Measurements from ENCODE around the gene GNB1L. TPM values are rescaled to one million over a fixed set of nuclear protein-coding genes. Genes with fewer than 3 reads are reported as not detected.

GNB1L gene
- polyA plus RNA-seq, 3 donors from 2014 or later, result 19.1 to 30.6 (median 20.3) TPM

DNA sequence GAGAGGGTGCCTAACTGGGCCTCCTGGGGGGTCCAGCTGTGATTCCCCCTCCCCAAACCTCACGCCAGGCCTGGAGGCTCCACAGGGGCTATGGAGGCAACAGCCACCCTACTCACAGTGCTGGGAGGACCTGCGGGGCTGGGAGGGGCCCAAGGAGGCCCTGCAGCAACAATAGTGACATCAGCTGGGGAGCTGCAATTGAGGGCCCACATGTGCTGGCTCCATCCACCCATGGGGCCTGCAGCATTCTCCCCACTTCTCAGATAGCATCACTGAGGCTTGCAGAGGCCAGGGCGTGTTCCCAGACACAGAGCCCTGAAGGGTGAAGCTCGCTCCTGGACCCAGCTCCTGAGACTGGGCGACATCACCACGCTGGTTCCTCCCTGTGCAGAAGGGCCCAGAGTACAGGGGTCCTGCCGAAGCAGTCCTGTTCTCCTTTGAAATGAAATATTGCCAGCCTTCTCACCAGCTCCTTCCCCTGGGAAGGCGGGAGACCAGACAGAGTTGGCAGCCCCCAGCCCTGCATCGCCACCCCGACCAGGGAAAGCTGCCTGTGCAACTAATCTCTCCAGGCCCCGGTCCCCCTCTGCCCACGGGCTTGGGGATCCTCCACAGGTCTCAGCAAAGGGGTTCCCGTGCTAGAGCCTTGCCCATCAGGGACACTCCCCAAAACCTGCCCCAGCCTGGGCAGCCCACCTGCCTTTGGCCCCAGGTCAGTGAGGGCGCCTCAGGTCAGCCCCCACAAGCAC, 103.0 kb downstream of the GNB1L start:
- H3K27ac Mint-ChIP-seq, result no peak overlapping the region
- no peak overlapping the region for H3K4me3 Mint-ChIP-seq
- DNase-seq, result no peak
- no peaks in the 10 kb centered on the region for H3K36me3 Mint-ChIP-seq
- H3K9me3 Mint-ChIP-seq, result no peaks in the 10 kb centered on the region
- peaks cover 0 to 2% of the 10 kb centered on the region in 2 donors for H3K4me1 Mint-ChIP-seq
- H3K27me3 Mint-ChIP-seq (ENCODE audit: low read depth in 3 of 3), result peaks cover 7 to 15% (median 10%) of the 10 kb centered on the region in 3 donors

DNA sequence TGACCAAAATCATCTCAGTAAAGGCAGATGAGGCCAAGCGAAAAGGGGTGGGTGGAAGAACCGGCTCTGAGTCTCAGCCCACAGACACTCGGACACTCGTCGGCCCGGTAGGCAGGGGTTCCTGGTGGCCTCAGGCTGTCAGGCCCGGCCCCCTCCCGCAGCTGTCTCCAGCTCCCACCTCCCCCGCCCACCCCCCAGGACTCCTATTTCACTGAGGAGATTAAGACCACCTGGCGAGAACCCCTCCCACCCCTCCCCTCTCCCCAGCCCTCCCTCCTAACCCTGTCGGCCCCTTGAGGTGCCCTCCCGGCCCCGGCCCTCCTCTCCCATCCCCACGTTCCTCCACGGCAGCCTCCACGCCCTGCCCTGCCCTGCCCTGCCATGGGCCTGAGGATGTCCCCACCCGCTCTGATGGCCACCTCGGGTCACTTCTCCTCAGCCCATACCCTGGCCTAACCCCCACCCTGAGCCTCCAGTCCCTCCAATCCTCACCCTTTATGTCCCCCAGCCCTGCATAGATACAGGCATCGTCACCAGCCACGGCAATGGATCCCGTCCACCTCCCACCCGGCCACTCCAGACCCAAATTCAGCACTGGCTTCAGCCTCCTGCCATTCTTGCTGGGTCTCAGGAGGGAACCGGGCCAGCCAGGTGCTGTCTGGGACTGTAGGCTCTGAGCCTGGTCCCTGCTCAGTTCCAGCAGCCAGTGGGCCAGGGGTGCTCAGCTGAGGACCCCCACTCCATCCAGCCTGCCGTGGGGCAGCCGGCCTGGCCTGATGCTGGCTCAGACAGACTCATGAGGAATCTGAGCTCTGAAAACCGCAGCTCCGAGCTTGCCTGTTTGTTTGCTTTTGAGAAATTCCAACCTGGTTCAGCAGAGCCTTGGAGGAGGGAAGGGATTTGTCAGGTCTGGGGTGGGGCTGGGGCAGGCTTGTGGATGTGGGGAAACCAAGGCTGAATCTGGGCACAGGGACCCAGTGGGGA, 103.9 kb downstream of the GNB1L start:
- Mint-ChIP-seq H3K27me3 (ENCODE audit: low read depth in 3 of 3) (peaks cover 5 to 10% (median 6%) of the 10 kb centered on the region in 3 donors), H3K27ac (no peak overlapping the region), H3K9me3 (no peaks in the 10 kb centered on the region), H3K36me3 (no peaks in the 10 kb centered on the region), H3K4me1 (no peaks in the 10 kb centered on the region), H3K4me3 (no peak overlapping the region)
- DNase-seq, result no peak

DNA sequence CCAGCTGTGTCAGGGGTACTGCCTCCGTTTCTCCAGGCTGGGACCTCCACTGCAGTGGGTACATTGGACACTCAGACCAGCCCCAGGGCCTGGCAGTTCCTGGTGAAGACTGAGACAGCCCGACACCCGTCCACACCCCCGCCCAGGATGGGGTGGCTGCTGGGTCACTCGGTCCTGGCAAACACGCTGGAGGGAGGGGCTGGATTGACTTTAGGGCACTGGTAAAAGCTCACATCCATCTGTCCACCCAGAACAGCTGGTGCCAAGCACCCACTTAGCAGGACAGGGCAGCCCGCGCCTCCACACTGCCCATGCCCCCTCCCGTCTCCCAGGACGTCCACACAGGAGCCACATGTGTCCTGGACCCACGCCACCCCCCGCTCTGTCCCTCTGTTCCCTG, 104.8 kb downstream of the GNB1L start:
- DNase-seq, result no peak

DNA sequence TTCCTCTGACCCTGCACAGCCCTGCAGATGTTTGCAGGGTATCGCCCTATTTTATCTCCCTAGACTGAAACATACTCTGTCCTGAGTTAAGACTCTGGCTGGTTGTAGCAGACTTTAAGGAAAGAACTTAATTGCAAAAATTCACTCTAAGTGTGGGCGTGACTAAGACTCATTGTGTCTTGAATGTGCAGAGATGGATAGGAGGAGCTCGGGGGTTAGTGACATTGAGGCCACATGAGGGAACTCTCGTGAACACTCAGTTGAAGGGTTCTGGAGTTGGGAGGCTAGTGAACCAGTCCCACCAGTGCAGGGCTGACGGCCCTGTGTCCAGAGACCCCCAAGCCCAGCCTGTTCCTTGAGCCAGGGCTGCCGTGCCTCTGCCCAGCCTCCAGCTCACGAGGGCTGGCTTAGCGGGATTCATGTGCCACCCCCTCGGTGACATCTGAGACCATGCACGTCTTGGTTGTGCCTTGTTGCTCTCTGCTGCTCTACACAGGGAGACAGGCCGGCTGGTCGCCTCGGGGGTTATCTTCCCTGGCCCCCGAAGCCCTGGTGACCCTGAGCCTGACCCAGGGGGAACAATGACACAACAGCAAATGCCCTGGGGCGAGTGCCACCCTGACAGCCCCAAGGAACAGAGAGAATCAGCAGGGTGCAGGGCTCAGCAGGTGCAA, 105.5 kb downstream of the GNB1L start:
- no peaks in the 10 kb centered on the region for H3K9me3 Mint-ChIP-seq
- no peaks in the 10 kb centered on the region for H3K36me3 Mint-ChIP-seq
- no peak for DNase-seq
- no peak overlapping the region for H3K4me3 Mint-ChIP-seq
- no peaks in the 10 kb centered on the region for H3K4me1 Mint-ChIP-seq
- no peak overlapping the region for H3K27ac Mint-ChIP-seq
- H3K27me3 Mint-ChIP-seq (ENCODE audit: low read depth in 3 of 3), result peaks cover 2 to 7% (median 4%) of the 10 kb centered on the region in 3 donors

More for the DNA sequence above, 104.8 kb downstream of the GNB1L start:
- H3K27me3 Mint-ChIP-seq (ENCODE audit: low read depth in 3 of 3), result peaks cover 3 to 7% (median 4%) of the 10 kb centered on the region in 3 donors
- no peaks in the 10 kb centered on the region for H3K36me3 Mint-ChIP-seq
- no peaks in the 10 kb centered on the region for H3K9me3 Mint-ChIP-seq
- H3K4me3 Mint-ChIP-seq, result no peak overlapping the region
- no peak overlapping the region for H3K27ac Mint-ChIP-seq
- H3K4me1 Mint-ChIP-seq, result no peaks in the 10 kb centered on the region

DNA sequence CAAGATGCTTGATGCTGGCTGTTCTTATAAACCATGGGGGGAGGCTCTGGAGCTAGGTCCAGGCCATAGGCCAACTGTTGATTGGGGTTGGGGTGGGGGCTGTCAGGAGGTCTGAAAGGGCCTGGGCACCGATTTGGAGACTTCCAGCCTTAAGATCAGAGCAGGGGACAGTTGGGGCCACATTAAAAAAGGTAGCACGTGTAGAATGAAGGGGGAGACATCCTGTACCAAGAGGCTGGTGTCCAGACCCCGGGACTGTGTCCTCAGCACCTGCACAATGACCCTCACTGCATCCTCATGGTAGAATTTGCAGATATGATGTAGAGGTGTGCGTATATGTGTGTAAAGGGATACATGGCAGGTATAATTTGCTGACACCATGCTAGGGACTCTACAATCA, 106.5 kb downstream of the GNB1L start:
- Mint-ChIP-seq H3K36me3 (no peaks in the 10 kb centered on the region), H3K9me3 (no peaks in the 10 kb centered on the region), H3K4me1 (no peaks in the 10 kb centered on the region), H3K27me3 (ENCODE audit: low read depth in 3 of 3) (peaks cover 2 to 6% (median 4%) of the 10 kb centered on the region in 3 donors), H3K4me3 (no peak overlapping the region), H3K27ac (no peak overlapping the region)
- DNase-seq, result no peak

DNA sequence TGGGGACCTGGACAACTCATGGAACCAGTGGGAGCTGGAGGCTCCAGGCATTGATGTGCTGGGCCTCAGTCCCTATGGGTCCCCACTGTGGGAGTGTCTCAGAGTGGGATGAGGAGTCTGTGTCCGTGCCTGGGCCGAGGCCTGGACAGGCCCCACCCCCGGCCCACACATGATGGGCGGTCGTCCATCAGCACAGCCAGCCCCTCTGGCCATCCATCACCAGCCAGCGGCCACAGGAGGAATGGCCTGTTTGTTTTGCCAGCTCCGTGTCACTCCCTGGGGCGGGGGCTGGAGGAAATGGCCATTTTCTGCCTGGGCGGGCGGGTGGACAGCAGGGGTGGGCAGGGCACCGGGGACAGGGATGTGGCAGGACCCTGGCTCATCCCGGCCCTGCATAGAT, 107.1 kb downstream of the GNB1L start:
- Mint-ChIP-seq H3K27ac (no peak overlapping the region), H3K4me3 (no peak overlapping the region), H3K36me3 (no peaks in the 10 kb centered on the region), H3K27me3 (ENCODE audit: low read depth in 3 of 3) (peaks cover 0 to 4% (median 2%) of the 10 kb centered on the region in 3 donors), H3K9me3 (no peaks in the 10 kb centered on the region), H3K4me1 (no peaks in the 10 kb centered on the region)
- no peak for DNase-seq

DNA sequence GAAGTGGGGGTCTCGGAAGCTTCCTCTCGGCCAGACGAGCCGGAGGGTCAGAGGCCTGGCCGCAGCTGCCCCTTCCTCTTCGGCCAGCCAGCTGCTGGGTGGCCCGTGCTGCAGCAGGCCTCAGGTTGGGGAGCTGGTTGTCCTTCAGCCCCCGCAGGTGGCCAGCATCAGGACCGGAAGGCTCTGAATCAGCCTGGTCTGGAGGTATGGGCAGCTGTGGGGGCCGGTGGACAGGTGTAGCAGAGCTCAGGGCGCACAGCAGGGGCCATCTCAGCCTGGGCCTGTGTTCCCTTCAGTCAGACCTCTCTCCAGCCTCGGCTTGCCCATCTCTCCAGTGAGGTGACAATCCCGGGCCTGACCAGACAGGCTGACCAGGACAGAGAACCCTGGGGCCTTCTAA, 107.9 kb downstream of the GNB1L start:
- no peaks in the 10 kb centered on the region for H3K9me3 Mint-ChIP-seq
- H3K27me3 Mint-ChIP-seq (ENCODE audit: low read depth in 3 of 3), result peaks cover 0 to 4% (median 2%) of the 10 kb centered on the region in 3 donors
- H3K4me3 Mint-ChIP-seq, result no peak overlapping the region
- DNase-seq, result no peak
- H3K4me1 Mint-ChIP-seq, result no peaks in the 10 kb centered on the region
- H3K36me3 Mint-ChIP-seq, result no peaks in the 10 kb centered on the region
- H3K27ac Mint-ChIP-seq, result no peak overlapping the region

DNA sequence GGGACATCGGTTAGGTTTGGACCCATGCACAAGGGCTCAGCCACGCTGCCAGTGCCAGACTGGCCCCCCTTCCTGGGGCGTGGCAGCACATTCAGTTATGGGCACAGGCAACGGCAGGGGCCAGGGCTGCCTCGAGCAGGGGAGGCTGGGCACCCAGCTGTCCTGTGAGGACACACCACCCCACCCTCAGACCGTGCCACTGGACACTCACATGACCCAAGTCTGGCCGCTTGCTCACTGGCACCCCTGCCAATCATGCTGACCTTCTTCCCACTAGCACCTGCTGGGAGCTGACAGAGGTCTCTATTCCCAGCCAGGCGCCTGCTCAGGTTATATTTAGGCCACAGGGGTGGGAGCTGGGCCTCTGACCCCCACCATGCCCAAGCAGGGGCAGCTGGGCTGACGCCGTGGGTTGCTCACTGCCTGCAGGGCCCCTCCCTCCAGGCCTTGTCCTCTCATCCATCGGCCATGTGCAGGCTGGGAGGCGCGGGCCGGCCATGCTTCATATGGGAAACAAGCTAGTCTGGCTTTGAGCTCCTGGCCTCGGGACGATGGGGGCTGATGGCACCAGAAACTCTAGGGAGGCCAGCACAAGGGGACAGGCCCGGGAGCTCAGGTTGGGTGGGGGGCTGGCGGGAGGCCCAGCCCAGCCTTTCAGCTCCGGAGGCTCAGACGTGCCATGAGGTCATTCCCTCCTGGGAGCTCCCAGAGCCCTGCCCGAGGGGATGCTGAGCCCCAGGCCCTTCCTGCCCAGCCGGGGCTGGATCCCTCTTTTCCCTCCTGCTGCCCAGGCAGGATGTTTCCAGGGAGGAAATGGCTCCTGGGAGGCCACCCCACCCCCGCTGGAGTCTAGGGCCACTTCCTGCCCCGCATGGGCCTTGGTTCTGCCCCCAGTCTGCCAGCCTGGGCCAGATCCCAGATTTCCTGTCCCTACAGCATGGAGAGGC, 109.2 kb downstream of the GNB1L start:
- no peak for DNase-seq
- Mint-ChIP-seq H3K27ac (no peak overlapping the region), H3K4me1 (no peaks in the 10 kb centered on the region), H3K36me3 (no peaks in the 10 kb centered on the region), H3K9me3 (no peaks in the 10 kb centered on the region), H3K4me3 (no peak overlapping the region), H3K27me3 (ENCODE audit: low read depth in 3 of 3) (peaks cover 0 to 2% (median 2%) of the 10 kb centered on the region in 3 donors)

DNA sequence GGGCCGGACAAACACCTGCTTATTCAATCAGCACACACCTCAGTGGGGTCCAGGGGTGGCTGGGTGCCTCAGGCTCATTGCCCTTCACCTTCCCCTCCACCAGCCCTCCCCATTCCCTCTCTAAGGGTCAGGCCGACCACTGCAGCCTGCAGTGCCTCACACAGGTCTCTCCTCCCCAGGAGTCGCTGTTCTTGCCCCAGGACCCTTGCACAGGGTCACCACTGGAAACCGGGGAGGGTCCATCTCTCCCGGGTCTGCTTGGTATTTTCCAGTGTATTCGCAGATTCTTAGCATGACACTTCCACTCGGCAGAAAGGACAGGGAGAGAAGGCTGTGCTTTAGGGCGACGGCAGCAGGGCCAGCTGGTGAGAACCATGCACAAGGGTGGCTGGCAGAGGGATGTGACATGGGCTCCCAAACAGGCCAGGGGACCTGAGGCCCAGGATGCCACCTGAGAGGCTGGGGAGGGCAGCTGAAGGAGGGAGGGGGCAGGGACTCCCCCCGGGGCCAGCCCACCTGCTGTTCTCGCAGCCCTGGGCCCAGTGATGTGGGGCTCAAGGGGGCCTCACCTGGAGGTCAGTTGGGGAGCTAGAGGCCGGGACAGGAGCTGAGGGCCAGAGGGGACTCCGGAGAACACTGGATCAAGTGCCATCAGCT, 110.2 kb downstream of the GNB1L start:
- Mint-ChIP-seq H3K27ac (no peak overlapping the region), H3K9me3 (no peaks in the 10 kb centered on the region), H3K4me1 (no peaks in the 10 kb centered on the region), H3K27me3 (ENCODE audit: low read depth in 3 of 3) (peaks cover 0 to 2% (median 2%) of the 10 kb centered on the region in 3 donors), H3K4me3 (no peak overlapping the region), H3K36me3 (no peaks in the 10 kb centered on the region)
- DNase-seq, result no peak

DNA sequence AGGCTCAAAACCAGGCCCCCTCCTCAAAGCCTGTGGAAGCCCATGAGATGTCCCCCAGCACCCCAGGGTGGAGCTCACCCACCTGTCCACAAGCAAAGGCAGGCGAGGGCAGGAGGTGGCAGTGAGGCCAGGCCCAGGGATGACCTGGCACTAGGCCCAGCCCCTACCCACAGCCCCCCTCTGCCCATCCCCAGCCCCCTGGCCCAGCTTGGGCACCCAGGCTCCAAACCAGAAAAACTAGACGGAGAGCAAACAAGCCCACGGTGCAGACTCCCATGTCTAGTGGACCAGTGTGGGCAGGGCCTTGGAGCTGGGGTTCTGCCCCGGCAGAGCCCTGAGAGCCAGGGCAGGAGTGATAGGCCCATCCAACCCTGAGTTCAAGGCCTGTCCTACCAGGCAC, 111.0 kb downstream of the GNB1L start:
- no peak overlapping the region for H3K4me3 Mint-ChIP-seq
- no peak overlapping the region for H3K27ac Mint-ChIP-seq
- H3K9me3 Mint-ChIP-seq, result no peaks in the 10 kb centered on the region
- peaks cover 0 to 2% (median 0%) of the 10 kb centered on the region in 3 donors for H3K27me3 Mint-ChIP-seq (ENCODE audit: low read depth in 3 of 3)
- no peaks in the 10 kb centered on the region for H3K4me1 Mint-ChIP-seq
- no peak for DNase-seq
- H3K36me3 Mint-ChIP-seq, result no peaks in the 10 kb centered on the region

DNA sequence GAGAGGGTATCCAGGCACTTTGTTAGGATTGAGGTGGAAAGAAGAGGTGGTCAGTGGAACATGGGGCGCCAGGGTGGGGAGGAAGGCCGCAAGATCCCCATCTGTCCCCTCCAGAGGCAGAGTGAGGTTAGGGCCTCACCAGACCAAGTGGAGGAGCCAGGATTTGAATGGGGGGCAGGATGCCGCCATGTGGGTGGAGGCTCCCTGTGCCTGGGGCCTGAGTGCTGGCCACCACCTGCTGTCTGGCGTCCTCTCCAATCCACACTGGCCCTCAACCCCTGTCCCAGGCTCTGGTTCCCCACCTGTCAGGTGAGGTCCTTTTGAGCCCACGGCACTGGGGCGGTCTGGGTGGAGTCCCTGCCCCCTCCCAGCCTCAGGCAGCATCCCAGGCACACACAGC, 111.6 kb downstream of the GNB1L start:
- Mint-ChIP-seq H3K9me3 (no peaks in the 10 kb centered on the region), H3K4me1 (no peaks in the 10 kb centered on the region), H3K27me3 (ENCODE audit: low read depth in 3 of 3) (peaks cover 0 to 2% (median 0%) of the 10 kb centered on the region in 3 donors), H3K36me3 (no peaks in the 10 kb centered on the region), H3K27ac (no peak overlapping the region), H3K4me3 (no peak overlapping the region)
- DNase-seq, result no peak

DNA sequence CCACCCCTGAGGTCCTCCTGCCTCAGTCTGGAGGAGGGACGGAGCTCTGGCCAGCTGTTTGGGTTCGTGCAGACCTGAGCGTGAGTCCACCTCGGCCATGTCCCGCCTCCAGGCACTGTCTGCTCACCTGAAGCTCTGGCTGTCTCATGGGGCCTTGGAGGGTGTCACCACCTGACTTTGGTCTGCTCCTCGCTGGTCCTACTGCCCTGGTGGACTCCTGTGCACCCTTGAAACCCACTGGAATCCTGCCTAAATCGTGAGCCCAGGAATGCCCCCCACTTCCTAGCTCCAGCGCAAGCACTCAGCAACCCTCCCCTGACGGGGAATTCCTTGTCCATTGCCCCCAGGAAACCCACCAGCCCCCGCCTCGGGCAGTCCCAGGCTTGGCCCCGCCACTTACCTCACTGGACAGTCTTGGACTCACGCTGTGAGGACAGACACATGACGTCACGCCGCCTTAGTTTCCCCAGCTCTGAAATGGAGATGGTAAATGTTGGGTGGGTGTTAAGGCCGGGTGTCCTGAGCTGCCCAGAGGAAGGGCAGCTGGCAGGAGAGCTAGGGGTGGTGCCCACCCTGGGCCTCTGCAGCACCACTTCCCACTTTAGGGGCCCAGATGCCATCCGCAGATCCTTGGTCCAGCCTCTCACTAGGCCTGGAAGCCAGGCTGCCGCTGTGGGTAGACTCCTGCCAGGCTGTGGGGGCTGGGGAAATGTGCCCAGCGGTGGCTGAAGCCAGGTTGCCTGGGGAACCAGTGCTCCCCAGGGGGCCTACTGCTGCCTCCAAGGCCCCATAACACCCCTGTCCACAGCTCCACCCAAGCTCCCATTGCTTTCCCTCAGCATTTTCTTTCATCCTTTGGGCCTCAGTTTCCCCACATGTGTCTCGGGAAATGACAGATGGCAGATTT, 112.3 kb downstream of the GNB1L start:
- no peak overlapping the region for H3K4me3 Mint-ChIP-seq
- no peaks in the 10 kb centered on the region for H3K36me3 Mint-ChIP-seq
- H3K27me3 Mint-ChIP-seq (ENCODE audit: low read depth in 3 of 3), result peaks cover 0 to 2% (median 0%) of the 10 kb centered on the region in 3 donors
- H3K4me1 Mint-ChIP-seq, result no peaks in the 10 kb centered on the region
- DNase-seq, result no peak
- no peaks in the 10 kb centered on the region for H3K9me3 Mint-ChIP-seq
- no peak overlapping the region for H3K27ac Mint-ChIP-seq

Data from immature natural killer cell (primary cell).